CD4-positive, alpha-beta T cell treated with Interleukin-12 subunit alpha and Interleukin-12 subunit beta, for 1 hour (primary cell): ENCODE data around the gene EHD4.

Experiments used
- DNase-seq: peaks from one replicate; pipeline ENCODE4 v3.0.0-alpha.2; 2020

Gene EHD4

GRCh38 chr15:41852736-41853590, 119.4 kb downstream of the EHD4 start:
- DNase-seq: no peak

- no peak for DNase-seq
Observed at GRCh38 chr15:41851755-41852370, 120.5 kb downstream of the EHD4 start.

DNA sequence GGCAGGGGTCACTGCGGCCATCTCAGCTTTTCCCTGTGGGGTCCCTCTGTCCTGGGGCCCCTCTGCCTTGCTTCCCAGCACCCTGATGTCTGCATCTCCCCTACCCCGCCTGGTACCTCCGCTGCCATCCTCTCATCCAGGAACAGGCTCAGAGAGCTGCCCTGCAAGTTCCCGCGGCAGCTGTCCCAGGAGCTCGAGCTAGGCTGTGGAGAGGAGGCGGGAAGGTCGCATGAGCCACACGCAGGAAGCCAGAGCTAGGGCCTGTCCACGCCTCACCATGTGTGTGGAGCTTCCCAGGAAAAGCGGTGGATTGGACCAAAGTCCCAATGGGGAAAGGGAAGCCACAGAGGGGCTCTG, 121.2 kb downstream of the EHD4 start:
- DNase-seq: no peak

DNA sequence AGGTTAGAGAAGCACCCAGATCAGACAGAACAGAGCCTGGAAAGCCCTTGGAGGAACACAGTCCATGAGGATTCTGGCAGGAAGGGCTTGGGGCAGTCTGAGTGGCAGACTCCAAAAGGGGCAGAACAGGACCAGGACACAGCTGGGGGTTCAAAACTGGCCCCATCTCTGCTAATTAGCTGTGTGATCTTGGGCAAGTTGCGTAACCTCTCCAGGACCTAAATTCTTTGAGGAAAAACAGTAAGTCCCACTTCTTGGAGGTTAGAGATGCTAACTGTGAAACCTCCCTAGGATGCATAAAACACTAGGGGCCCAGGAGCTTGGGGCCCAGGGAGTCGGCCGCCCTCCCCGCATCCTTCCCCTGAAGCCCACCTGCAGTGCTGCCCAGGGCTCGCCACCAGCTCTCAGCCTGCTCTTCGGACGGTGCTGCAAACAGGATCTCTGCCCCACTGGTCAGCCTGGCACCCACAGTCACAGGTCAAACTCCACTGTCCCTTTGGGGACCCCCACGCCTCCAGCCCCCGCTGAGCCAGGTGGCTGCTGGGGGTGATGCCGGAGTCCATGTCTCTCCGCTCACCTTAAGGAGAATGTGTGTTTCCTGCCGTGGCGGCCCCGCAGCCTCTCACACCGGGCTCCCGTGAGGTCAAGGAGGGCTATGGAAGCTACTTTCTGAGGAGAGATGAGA, 121.7 kb downstream of the EHD4 start:
- no peak for DNase-seq

GRCh38 chr15:41849861-41850260, 122.5 kb downstream of the EHD4 start:
- no peak for DNase-seq

GRCh38 chr15:41849204-41849603, 123.2 kb downstream of the EHD4 start:
- DNase-seq: no peak

GRCh38 chr15:41848631-41849030, 123.7 kb downstream of the EHD4 start:
- no peak for DNase-seq

- DNase-seq: no peak
Observed at GRCh38 chr15:41847981-41848380, 124.4 kb downstream of the EHD4 start.

DNA sequence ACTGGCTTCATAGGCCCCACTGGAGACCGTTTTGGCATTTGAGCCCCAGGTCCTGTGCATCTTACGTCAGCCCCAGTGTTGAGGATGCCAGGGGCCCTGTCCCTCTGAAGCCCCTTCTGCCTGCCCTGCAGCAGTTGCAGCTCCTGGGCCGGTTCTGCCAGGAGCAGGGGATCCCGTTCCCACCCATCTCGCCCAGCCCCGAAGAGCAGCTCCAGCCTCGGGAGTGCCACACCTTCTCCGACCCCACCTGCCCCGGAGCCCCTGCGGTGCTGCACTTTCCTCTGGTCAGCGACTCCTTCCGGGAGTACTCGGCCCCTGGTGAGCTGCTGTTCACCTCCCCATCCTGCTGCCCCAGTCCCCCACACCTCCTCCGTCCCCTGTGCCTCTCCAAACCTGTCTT, 125.2 kb downstream of the EHD4 start:
- DNase-seq: no peak
